ENCODE results near the gene MEST. TPM values are rescaled to one million over a fixed set of nuclear protein-coding genes. Genes with fewer than 3 reads are reported as not detected.

Gene MEST
- polyA plus RNA-seq, 3 donors = 28.5 to 410 (median 177) TPM

Other genes with a start within 250 kb of the MEST start
- 1,000 to 10,000 TPM in 1 of 3 donors, 10 to 100 TPM in 1, 1 to 10 TPM in 1; 4.2 to 4,704 (median 14.6) TPM for gene CPA2, start 225.2 kb upstream of the MEST start, polyA plus RNA-seq
- gene CPA4, start 198.9 kb upstream of the MEST start, polyA plus RNA-seq = 1 to 10 TPM in 1 of 3 donors, under 1 TPM in 2; 0.67 to 5.9 (median 0.98) TPM
- gene CPA5, start 147.3 kb upstream of the MEST start, polyA plus RNA-seq = under 1 TPM in 2 of 3 donors, not detected in 1; 0.04 to 0.20 TPM
- gene CPA1, start 111.6 kb upstream of the MEST start, polyA plus RNA-seq = over 10,000 TPM in 1 of 3 donors, 10 to 100 TPM in 1, 1 to 10 TPM in 1; 5.3 to 12,264 (median 18.3) TPM
- gene CEP41, start 51.1 kb upstream of the MEST start, polyA plus RNA-seq = 1 to 10 TPM; 4.0 to 6.2 (median 5.6) TPM
- gene COPG2, start 176.7 kb downstream of the MEST start, polyA plus RNA-seq = 10 to 100 TPM in 1 of 3 donors, 1 to 10 TPM in 2; 6.5 to 12.3 (median 8.9) TPM
- not detected for gene TSGA13, start 194.5 kb downstream of the MEST start, polyA plus RNA-seq
- gene KLF14, start 242.1 kb downstream of the MEST start, polyA plus RNA-seq = 1 to 10 TPM in 1 of 3 donors, under 1 TPM in 2; 0.31 to 1.6 (median 0.45) TPM

Measured in adipose tissue (tissue), 3 donors.